Measurements from ENCODE around the gene POLR2L. TPM values are rescaled to one million over a fixed set of nuclear protein-coding genes. Genes with fewer than 3 reads are reported as not detected.

Gene POLR2L
- total and polyA plus RNA-seq, 2 of the 13 experiments (the other 11 are each of a cell fraction or from before 2014, with no cell fraction given), result 104 to 114 TPM

- TF ChIP-seq, protein P1, sequence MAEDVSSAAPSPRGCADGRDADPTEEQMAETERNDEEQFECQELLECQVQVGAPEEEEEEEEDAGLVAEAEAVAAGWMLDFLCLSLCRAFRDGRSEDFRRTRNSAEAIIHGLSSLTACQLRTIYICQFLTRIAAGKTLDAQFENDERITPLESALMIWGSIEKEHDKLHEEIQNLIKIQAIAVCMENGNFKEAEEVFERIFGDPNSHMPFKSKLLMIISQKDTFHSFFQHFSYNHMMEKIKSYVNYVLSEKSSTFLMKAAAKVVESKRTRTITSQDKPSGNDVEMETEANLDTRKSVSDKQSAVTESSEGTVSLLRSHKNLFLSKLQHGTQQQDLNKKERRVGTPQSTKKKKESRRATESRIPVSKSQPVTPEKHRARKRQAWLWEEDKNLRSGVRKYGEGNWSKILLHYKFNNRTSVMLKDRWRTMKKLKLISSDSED (CRISPR knock-in tag; IDR thresholded peaks at IDR 0.05), result no peak
- TF ChIP-seq SP4 (CRISPR knock-in tag; IDR thresholded peaks at IDR 0.05) (peak; percentile 70), TCF12 (IDR thresholded peaks at IDR 0.05) (no peak), TCF12 (CRISPR knock-in tag; IDR thresholded peaks at IDR 0.05) (peak; percentile 80; the same call in 1 of the 2 replicates), MXD1 (CRISPR knock-in tag; IDR thresholded peaks at IDR 0.05) (peak; percentile 88), NFKB2 (CRISPR knock-in tag; IDR thresholded peaks at IDR 0.05; ENCODE audit: borderline replicate concordance) (no peak; the same call in 1 of the 2 replicates), ARHGAP35 (CRISPR knock-in tag; IDR thresholded peaks at IDR 0.05; ENCODE audit: borderline replicate concordance) (peak; percentile 70; the same call in 1 of the 2 replicates), ZNF362 (CRISPR knock-in tag; IDR thresholded peaks at IDR 0.05; ENCODE audit: borderline replicate concordance) (peak; percentile 8; the same call in 1 of the 2 replicates), SNAPC4 (CRISPR knock-in tag; IDR thresholded peaks at IDR 0.05) (0 out of 2 replicates have a peak, but pooled peaks have one; percentile 18), PAX8 (CRISPR knock-in tag; IDR thresholded peaks at IDR 0.05; ENCODE audit: borderline replicate concordance) (no peak), ZKSCAN8 (CRISPR knock-in tag; IDR thresholded peaks at IDR 0.05; ENCODE audit: borderline replicate concordance) (peak; percentile 38; the same call in 1 of the 2 replicates), ZFX (CRISPR knock-in tag; IDR thresholded peaks at IDR 0.05; ENCODE audit: low read depth) (peak; percentile 90)
- TF ChIP-seq, protein P2, sequence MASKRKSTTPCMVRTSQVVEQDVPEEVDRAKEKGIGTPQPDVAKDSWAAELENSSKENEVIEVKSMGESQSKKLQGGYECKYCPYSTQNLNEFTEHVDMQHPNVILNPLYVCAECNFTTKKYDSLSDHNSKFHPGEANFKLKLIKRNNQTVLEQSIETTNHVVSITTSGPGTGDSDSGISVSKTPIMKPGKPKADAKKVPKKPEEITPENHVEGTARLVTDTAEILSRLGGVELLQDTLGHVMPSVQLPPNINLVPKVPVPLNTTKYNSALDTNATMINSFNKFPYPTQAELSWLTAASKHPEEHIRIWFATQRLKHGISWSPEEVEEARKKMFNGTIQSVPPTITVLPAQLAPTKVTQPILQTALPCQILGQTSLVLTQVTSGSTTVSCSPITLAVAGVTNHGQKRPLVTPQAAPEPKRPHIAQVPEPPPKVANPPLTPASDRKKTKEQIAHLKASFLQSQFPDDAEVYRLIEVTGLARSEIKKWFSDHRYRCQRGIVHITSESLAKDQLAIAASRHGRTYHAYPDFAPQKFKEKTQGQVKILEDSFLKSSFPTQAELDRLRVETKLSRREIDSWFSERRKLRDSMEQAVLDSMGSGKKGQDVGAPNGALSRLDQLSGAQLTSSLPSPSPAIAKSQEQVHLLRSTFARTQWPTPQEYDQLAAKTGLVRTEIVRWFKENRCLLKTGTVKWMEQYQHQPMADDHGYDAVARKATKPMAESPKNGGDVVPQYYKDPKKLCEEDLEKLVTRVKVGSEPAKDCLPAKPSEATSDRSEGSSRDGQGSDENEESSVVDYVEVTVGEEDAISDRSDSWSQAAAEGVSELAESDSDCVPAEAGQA (IDR thresholded peaks at IDR 0.05; ENCODE audit: low read depth), result no peak
- TF ChIP-seq, protein P2 (CRISPR knock-in tag; IDR thresholded peaks at IDR 0.05; ENCODE audit: borderline replicate concordance), result no peak
These were observed 15.0 kb downstream of the POLR2L start (continued) for GRCh38 chr11:827146-827896.
